Vagina (tissue), 2 donors: ENCODE measurements around the gene IQSEC1. TPM values are rescaled to one million over a fixed set of nuclear protein-coding genes. Genes with fewer than 3 reads are reported as not detected.
A peak's percentile ranks its signal among the peaks of the same experiment; 100 is the strongest.

ENCODE experiments used
- DNase-seq, 2 donors: peaks; one replicate each; pipeline ENCODE4 v3.0.0-alpha.2; 2017; ENCODE audit errors: extremely low spot score in 2 of 2
- H3K27ac ChIP-seq: fragments of 200-600 bp; sonication (generic); one replicate; pipeline ENCODE4 v1.5.1; 2019
- H3K27me3 ChIP-seq: fragments of 200-600 bp; sonication (generic); one replicate; pipeline ENCODE4 v1.5.1; 2019
- H3K36me3 ChIP-seq, 2 donors: fragments of 200-600 bp; sonication (generic); one replicate each; pipeline ENCODE4 v1.5.1; 2017 to 2019
- H3K4me1 ChIP-seq: fragments of 200-600 bp; sonication (generic); one replicate; pipeline ENCODE4 v1.5.1; 2019
- H3K4me3 ChIP-seq, 2 donors: fragments of 200-600 bp; sonication (generic); 1 replicate in 1 of 2; 2 replicates in 1 of 2; pipeline ENCODE4 v1.5.1; 2016 to 2019
- H3K9me3 ChIP-seq: fragments of 200-600 bp; sonication (generic); one replicate; pipeline ENCODE4 v1.5.1; 2019
- CTCF ChIP-seq, 3 experiments: fragments of 450-650 bp in 2 of 3; fragments of 200-600 bp in 1 of 3; sonication (generic) in 1 of 3; IDR thresholded peaks; one replicate each; pipeline ENCODE4 v1.5.1; 2017 to 2019; ENCODE audit warnings: antibody characterized with exemption in 3 of 3, mild to moderate bottlenecking in 2 of 3, moderate library complexity in 2 of 3
- POLR2A ChIP-seq, 2 donors: fragments of 450-650 bp; IDR thresholded peaks; one replicate each; pipeline ENCODE4 v1.6.1; 2017; ENCODE audit warnings: antibody characterized with exemption in 2 of 2, mild to moderate bottlenecking in 2 of 2, moderate library complexity in 2 of 2
- POLR2AphosphoS5 ChIP-seq, 2 donors: sonication (generic); formaldehyde crosslinking; IDR thresholded peaks; one replicate each; pipeline ENCODE4 v1.9.0; 2017; ENCODE audit warnings: antibody characterized with exemption in 2 of 2, mild to moderate bottlenecking in 2 of 2, low read depth in 1 of 2; ENCODE audit not compliant: insufficient read depth in 1 of 2
- intact Hi-C: fragments of 100-400 bp; cut with DNase I; formaldehyde crosslinking; loops from one replicate; pipeline ENCODE4 v1.15.1; 2023
- total RNA-seq: library from RNA; depleted of rRNA; stranded (reverse); fragments of >200 nt; gene quantifications from one replicate; pipeline ENCODE4 v1.2.3, GENCODE V29; 2016

Gene IQSEC1
- total RNA-seq, 1 donor from 2014 or later = 34.9 TPM

- Histone ChIP-seq H3K4me1 (peaks cover 49% of the 10 kb centered on the region), H3K4me3 (no peak overlapping the region), H3K27me3 (no peaks in the 10 kb centered on the region), H3K27ac (no peak overlapping the region), H3K9me3 (no peaks in the 10 kb centered on the region), H3K36me3 (peaks cover 0 to 5% of the 10 kb centered on the region in 2 donors)
- TF ChIP-seq POLR2A (IDR thresholded peaks at IDR 0.05) = no peak
- intact Hi-C loops = no loop called here
- DNase-seq = no peak
Observed at GRCh38 chr3:12940854-12941253, 132.4 kb downstream of the IQSEC1 start.

DNA sequence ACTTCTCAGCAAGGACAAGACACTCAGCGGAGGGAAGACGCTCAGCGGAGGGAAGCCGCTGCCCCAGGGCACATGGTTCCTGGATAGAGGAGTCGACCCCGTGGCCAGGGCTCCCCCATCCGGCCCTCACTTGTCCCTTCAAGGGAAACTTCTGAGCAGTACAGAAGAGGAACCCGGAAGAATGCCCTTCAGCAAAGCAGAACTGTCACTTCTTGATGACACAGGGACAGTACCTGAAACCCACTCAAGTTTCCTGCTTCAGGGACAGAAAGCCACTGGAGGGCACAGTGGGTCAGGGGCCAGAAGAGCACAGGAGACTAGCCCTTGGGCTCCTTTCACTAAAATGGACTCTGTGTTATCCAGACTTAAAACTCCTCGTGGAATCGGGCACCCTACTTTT lies 134.1 kb downstream of the IQSEC1 start:
- no peak for DNase-seq
- Histone ChIP-seq H3K9me3 (no peaks in the 10 kb centered on the region), H3K27me3 (no peaks in the 10 kb centered on the region), H3K27ac (peak overlapping the region; percentile 66), H3K36me3 (peaks cover 0 to 17% of the 10 kb centered on the region in 2 donors), H3K4me1 (peaks cover 48% of the 10 kb centered on the region), H3K4me3 (no peak overlapping the region)
- intact Hi-C loops = no loop called here
- no peak for TF ChIP-seq POLR2AphosphoS5 (IDR thresholded peaks at IDR 0.05; ENCODE audit: insufficient read depth in 1 of 2, low read depth in 1 of 2)
- no peak for TF ChIP-seq POLR2A (IDR thresholded peaks at IDR 0.05)
- no peak for TF ChIP-seq CTCF (IDR thresholded peaks at IDR 0.05)

DNA sequence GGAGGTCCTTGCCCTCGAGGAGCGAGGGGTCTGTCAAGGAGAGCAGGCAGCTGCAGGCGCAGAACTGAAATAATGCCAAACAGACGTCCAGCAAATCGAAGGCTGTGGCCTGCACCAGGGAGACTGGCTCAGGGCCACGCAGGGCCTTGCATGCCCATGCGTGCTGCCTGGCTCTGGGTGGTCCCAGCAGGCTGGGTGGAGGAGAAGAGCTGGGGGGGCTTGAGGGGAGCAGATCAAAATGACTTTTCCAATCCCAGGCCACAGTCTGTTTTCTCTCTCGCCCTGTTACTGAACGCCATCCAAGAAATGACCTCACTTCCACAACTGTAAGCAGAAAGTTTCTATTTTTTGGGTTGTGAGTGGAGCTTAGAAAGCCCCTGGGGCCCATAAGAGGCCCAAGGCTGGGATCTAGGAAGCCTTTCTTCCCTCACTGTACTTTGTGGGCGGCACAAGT lies 134.9 kb downstream of the IQSEC1 start:
- intact Hi-C loops = no loop called here
- Histone ChIP-seq H3K27me3 (no peaks in the 10 kb centered on the region), H3K4me1 (peaks cover 45% of the 10 kb centered on the region), H3K27ac (peak overlapping the region; percentile 66), H3K4me3 (no peak overlapping the region), H3K36me3 (peaks cover 0 to 17% of the 10 kb centered on the region in 2 donors), H3K9me3 (no peaks in the 10 kb centered on the region)
- DNase-seq = no peak
- TF ChIP-seq POLR2AphosphoS5 (IDR thresholded peaks at IDR 0.05; ENCODE audit: insufficient read depth in 1 of 2, low read depth in 1 of 2) (peak in 1 of 2 donors; percentile 38), POLR2A (IDR thresholded peaks at IDR 0.05) (no peak)

- peaks cover 62% of the 10 kb centered on the region for H3K4me1 ChIP-seq
- no peaks in the 10 kb centered on the region for H3K27me3 ChIP-seq
- no peaks in the 10 kb centered on the region for H3K9me3 ChIP-seq
- H3K36me3 ChIP-seq = peaks cover 0 to 21% of the 10 kb centered on the region in 2 donors
- no peak overlapping the region for H3K4me3 ChIP-seq
- no peak for DNase-seq
- intact Hi-C loops = no loop called here
- no peak overlapping the region for H3K27ac ChIP-seq
- TF ChIP-seq CTCF (IDR thresholded peaks at IDR 0.05) (no peak), POLR2A (IDR thresholded peaks at IDR 0.05) (no peak), POLR2AphosphoS5 (IDR thresholded peaks at IDR 0.05; ENCODE audit: insufficient read depth in 1 of 2, low read depth in 1 of 2) (no peak)
Observed at GRCh38 chr3:12935861-12936830, 137.1 kb downstream of the IQSEC1 start.

- H3K27me3 ChIP-seq = no peaks in the 10 kb centered on the region
- intact Hi-C loops = no loop called here
- H3K4me1 ChIP-seq = peaks cover 66% of the 10 kb centered on the region
- no peak overlapping the region for H3K4me3 ChIP-seq
- no peak for DNase-seq
- peaks cover 0 to 24% of the 10 kb centered on the region in 2 donors for H3K36me3 ChIP-seq
- H3K27ac ChIP-seq = peak overlapping the region; percentile 60
- no peaks in the 10 kb centered on the region for H3K9me3 ChIP-seq
- TF ChIP-seq CTCF (IDR thresholded peaks at IDR 0.05) = no peak
- no peak for TF ChIP-seq POLR2A (IDR thresholded peaks at IDR 0.05)
- no peak for TF ChIP-seq POLR2AphosphoS5 (IDR thresholded peaks at IDR 0.05; ENCODE audit: insufficient read depth in 1 of 2, low read depth in 1 of 2)
Observed at GRCh38 chr3:12935023-12935860, 138.0 kb downstream of the IQSEC1 start.
